CD8-positive, alpha-beta memory T cell (primary cell): ENCODE results near the gene SLC6A6. TPM values are rescaled to one million over a fixed set of nuclear protein-coding genes. Genes with fewer than 3 reads are reported as not detected.
A peak's percentile ranks its signal among the peaks of the same experiment; 100 is the strongest.

Experiments
- CTCF ChIA-PET: fragments of 350-600 bp; sonication (Branson Sonifier 250); formaldehyde crosslinking; loops from one replicate; lab custom pipeline; 2021; ENCODE audit warnings: antibody characterized with exemption; lab: Charles Lee
- POLR2A ChIA-PET: fragments of 350-600 bp; sonication (Branson Sonifier 250); formaldehyde crosslinking; loops from one replicate; lab custom pipeline; 2021; ENCODE audit warnings: antibody characterized with exemption; lab: Charles Lee
- DNase-seq, 5 donors: peaks; one replicate each; pipeline versions ENCODE4 v3.0.0 to v3.0.0-alpha.2; 2020 to 2022; ENCODE audit warnings: mixed read lengths in 1 of 5
- H3K27ac ChIP-seq: one replicate; pipeline ENCODE4 v1.7.0; 2013; ENCODE audit warnings: low read depth, mild to moderate bottlenecking, low read length, moderate library complexity
- H3K27me3 ChIP-seq: 2 replicates; pipeline ENCODE4 v1.7.0; 2013; ENCODE audit warnings: low read length, mild to moderate bottlenecking; ENCODE audit not compliant: insufficient read depth, poor library complexity, severe bottlenecking
- H3K36me3 ChIP-seq: 2 replicates; pipeline ENCODE4 v1.7.0; 2013; ENCODE audit warnings: mild to moderate bottlenecking, low read length, moderate library complexity; ENCODE audit not compliant: insufficient read depth
- H3K4me1 ChIP-seq: 2 replicates; pipeline ENCODE4 v1.7.0; 2013; ENCODE audit warnings: mild to moderate bottlenecking, low read length, moderate library complexity; ENCODE audit not compliant: insufficient read depth
- H3K4me3 ChIP-seq: 2 replicates; pipeline ENCODE4 v1.7.0; 2013; ENCODE audit warnings: mild to moderate bottlenecking, low read length
- H3K9me3 ChIP-seq: 2 replicates; pipeline ENCODE4 v1.7.0; 2013; ENCODE audit warnings: mild to moderate bottlenecking, low read length
- H3K27ac Mint-ChIP-seq, 8 donors: one replicate each; pipeline ENCODE4 v1.8.0; 2020 to 2021; ENCODE audit warnings: mixed read lengths in 8 of 8, mild to moderate bottlenecking in 6 of 8, inconsistent platforms in 3 of 8, moderate library complexity in 3 of 8
- H3K27me3 Mint-ChIP-seq, 2 donors: one replicate each; pipeline ENCODE4 v1.8.0; 2020 to 2021; ENCODE audit warnings: mixed read lengths in 2 of 2, mild to moderate bottlenecking in 1 of 2, moderate library complexity in 1 of 2
- H3K36me3 Mint-ChIP-seq, 3 donors: one replicate each; pipeline ENCODE4 v1.8.0; 2020 to 2021; ENCODE audit warnings: mixed read lengths in 3 of 3, inconsistent platforms in 1 of 3, mild to moderate bottlenecking in 1 of 3
- H3K4me1 Mint-ChIP-seq, 3 donors: one replicate each; pipeline ENCODE4 v1.8.0; 2020 to 2021; ENCODE audit warnings: mixed read lengths in 3 of 3, inconsistent platforms in 1 of 3, mild to moderate bottlenecking in 1 of 3
- H3K4me3 Mint-ChIP-seq, 7 donors: one replicate each; pipeline ENCODE4 v1.8.0; 2020 to 2021; ENCODE audit warnings: mixed read lengths in 7 of 7, mild to moderate bottlenecking in 6 of 7, moderate library complexity in 4 of 7, inconsistent platforms in 2 of 7
- H3K9me3 Mint-ChIP-seq, 5 donors: one replicate each; pipeline ENCODE4 v1.8.0; 2020 to 2022; ENCODE audit warnings: mixed read lengths in 5 of 5, mild to moderate bottlenecking in 3 of 5, moderate library complexity in 2 of 5, inconsistent platforms in 1 of 5
- polyA plus RNA-seq: library from polyadenylated mRNA; unstranded; fragments of 300-500 nt; fragmentation: Illumina TruSeq; gene quantifications from one replicate; pipeline ENCODE4 v1.2.3, GENCODE V29; 2021
- total RNA-seq, 2 experiments: library from RNA; stranded (reverse); gene quantifications; one replicate each; pipeline ENCODE4 v1.2.3, GENCODE V29; 2021

SLC6A6 gene
- total and polyA plus RNA-seq, 3 experiments from 2014 or later: 6.6 to 44.6 (median 44.5) TPM

DNA sequence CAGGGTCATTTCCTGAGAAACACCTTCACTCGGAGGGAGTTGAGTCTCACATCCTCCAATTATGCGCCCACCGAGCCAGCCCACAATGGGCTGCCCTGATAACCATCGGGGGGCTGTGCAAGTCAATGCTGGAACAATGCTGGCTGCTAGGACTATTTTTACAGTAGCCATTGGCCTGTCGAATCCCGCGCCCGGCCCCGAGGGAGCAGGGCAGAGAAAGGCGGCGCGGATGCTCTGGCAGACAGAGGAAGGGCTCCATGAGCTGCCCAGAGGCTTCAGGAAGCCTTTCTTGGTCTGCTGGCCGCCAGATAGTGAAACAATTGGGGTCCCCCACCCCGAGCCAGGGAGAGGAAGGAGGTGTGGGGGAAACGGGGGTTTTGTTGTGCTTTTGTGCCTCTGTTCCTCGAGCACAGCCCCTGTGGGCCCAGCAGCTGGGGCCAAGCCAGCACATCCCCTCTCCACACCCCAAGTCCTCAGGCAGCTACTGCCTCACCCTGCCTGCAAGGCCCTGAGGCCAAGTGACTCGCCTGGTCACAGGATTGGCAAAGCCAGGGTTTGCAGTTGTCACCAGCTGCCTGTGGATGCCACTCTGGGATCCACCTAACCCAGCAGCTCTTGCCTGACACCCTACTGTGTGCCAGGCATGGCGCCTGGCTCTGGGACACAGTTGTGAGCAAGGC, 39.0 kb downstream of the SLC6A6 start:
- Mint-ChIP-seq H3K9me3 (no peaks in the 10 kb centered on the region), H3K4me1 (peaks cover 23 to 48% (median 28%) of the 10 kb centered on the region in 3 donors), H3K27ac (no peak overlapping the region), H3K36me3 (peaks cover 0 to 29% (median 11%) of the 10 kb centered on the region in 3 donors), H3K27me3 (no peaks in the 10 kb centered on the region), H3K4me3 (no peak overlapping the region)
- Histone ChIP-seq H3K27me3 (no peaks in the 10 kb centered on the region), H3K4me3 (no peak overlapping the region), H3K36me3 (peaks cover 10% of the 10 kb centered on the region), H3K9me3 (no peaks in the 10 kb centered on the region), H3K4me1 (peaks cover 12% of the 10 kb centered on the region), H3K27ac (no peak overlapping the region)
- POLR2A ChIA-PET: interaction anchor here (0.8 kb wide), 1 partner anchor 39 kb away, joined by 3 read pairs; the partner anchor contains the start of gene SLC6A6
- CTCF ChIA-PET: interaction anchor here (1.2 kb wide), 1 partner anchor 238 kb away, joined by 3 read pairs; no protein-coding TSS in a partner anchor
- no peak for DNase-seq

- H3K4me1 Mint-ChIP-seq: peaks cover 20 to 43% (median 24%) of the 10 kb centered on the region in 3 donors
- peaks cover 16% of the 10 kb centered on the region for H3K36me3 ChIP-seq
- no peak overlapping the region for H3K4me3 ChIP-seq
- ChIA-PET CTCF (interaction anchor here (1.2 kb wide), 1 partner anchor 238 kb away, joined by 3 read pairs; no protein-coding TSS in a partner anchor), POLR2A (interaction anchor here (0.8 to 1.1 kb wide), 2 partner anchors 21 to 39 kb away, joined by 3 read pairs; partner anchors contain the start of gene SLC6A6)
- H3K4me1 ChIP-seq: peaks cover 8% of the 10 kb centered on the region
- no peak for DNase-seq
- H3K27me3 ChIP-seq: no peaks in the 10 kb centered on the region
- no peak overlapping the region for H3K4me3 Mint-ChIP-seq
- H3K27ac Mint-ChIP-seq: peak overlapping the region in 1 of 8 donors; percentile 36
- H3K9me3 Mint-ChIP-seq: no peaks in the 10 kb centered on the region
- H3K27ac ChIP-seq: no peak overlapping the region
- no peaks in the 10 kb centered on the region for H3K9me3 ChIP-seq
- H3K27me3 Mint-ChIP-seq: no peaks in the 10 kb centered on the region
- H3K36me3 Mint-ChIP-seq: peaks cover 3 to 33% (median 13%) of the 10 kb centered on the region in 3 donors
These were observed 39.5 kb downstream of the SLC6A6 start for GRCh38 chr3:14441920-14442300.

GRCh38 chr3:14444380-14444779, 42.0 kb downstream of the SLC6A6 start:
- Histone ChIP-seq H3K27me3 (no peaks in the 10 kb centered on the region), H3K4me1 (peaks cover 6% of the 10 kb centered on the region), H3K27ac (no peak overlapping the region), H3K36me3 (peaks cover 33% of the 10 kb centered on the region), H3K9me3 (no peaks in the 10 kb centered on the region), H3K4me3 (no peak overlapping the region)
- DNase-seq: no peak
- H3K36me3 Mint-ChIP-seq: peaks cover 17 to 58% (median 23%) of the 10 kb centered on the region in 3 donors
- H3K4me3 Mint-ChIP-seq: no peak overlapping the region
- CTCF ChIA-PET: no interaction called here
- POLR2A ChIA-PET: no interaction called here
- no peaks in the 10 kb centered on the region for H3K27me3 Mint-ChIP-seq
- H3K4me1 Mint-ChIP-seq: peaks cover 12 to 27% (median 23%) of the 10 kb centered on the region in 3 donors
- peak overlapping the region in 6 of 8 donors; percentile 9 to 85 (median 42) for H3K27ac Mint-ChIP-seq
- no peaks in the 10 kb centered on the region for H3K9me3 Mint-ChIP-seq

- Mint-ChIP-seq H3K9me3 (no peaks in the 10 kb centered on the region), H3K36me3 (peaks cover 17 to 66% (median 24%) of the 10 kb centered on the region in 3 donors), H3K4me3 (no peak overlapping the region), H3K27ac (peak overlapping the region in 2 of 8 donors; percentile 36 to 76), H3K27me3 (no peaks in the 10 kb centered on the region), H3K4me1 (peaks cover 2 to 14% (median 12%) of the 10 kb centered on the region in 3 donors)
- Histone ChIP-seq H3K4me1 (peaks cover 6% of the 10 kb centered on the region), H3K27ac (no peak overlapping the region), H3K36me3 (peaks cover 40% of the 10 kb centered on the region), H3K4me3 (no peak overlapping the region), H3K9me3 (no peaks in the 10 kb centered on the region), H3K27me3 (no peaks in the 10 kb centered on the region)
- no peak for DNase-seq
- POLR2A ChIA-PET: interaction anchor here (0.6 kb wide), 1 partner anchor 21 kb away, joined by 6 read pairs; no protein-coding TSS in a partner anchor
- CTCF ChIA-PET: interaction anchor here (0.6 kb wide), 1 partner anchor 20 kb away, joined by 4 read pairs; no protein-coding TSS in a partner anchor
These were observed 43.4 kb downstream of the SLC6A6 start for GRCh38 chr3:14445773-14446172.

- Histone ChIP-seq H3K4me3 (no peak overlapping the region), H3K36me3 (peaks cover 46% of the 10 kb centered on the region), H3K4me1 (peaks cover 2% of the 10 kb centered on the region), H3K27me3 (no peaks in the 10 kb centered on the region), H3K9me3 (no peaks in the 10 kb centered on the region), H3K27ac (no peak overlapping the region)
- Mint-ChIP-seq H3K27ac (peak overlapping the region in 1 of 8 donors; percentile 1), H3K9me3 (no peaks in the 10 kb centered on the region), H3K27me3 (no peaks in the 10 kb centered on the region), H3K4me3 (no peak overlapping the region), H3K4me1 (peaks cover 1 to 6% (median 4%) of the 10 kb centered on the region in 3 donors), H3K36me3 (peaks cover 17 to 79% (median 28%) of the 10 kb centered on the region in 3 donors)
- no peak for DNase-seq
- ChIA-PET POLR2A (no interaction called here), CTCF (no interaction called here)
These were observed 44.7 kb downstream of the SLC6A6 start for GRCh38 chr3:14446988-14447570.

GRCh38 chr3:14448063-14448462, 45.7 kb downstream of the SLC6A6 start:
- H3K4me1 Mint-ChIP-seq: peaks cover 0 to 6% (median 1%) of the 10 kb centered on the region in 3 donors
- no peaks in the 10 kb centered on the region for H3K9me3 ChIP-seq
- POLR2A ChIA-PET: no interaction called here
- peaks cover 17 to 89% (median 28%) of the 10 kb centered on the region in 3 donors for H3K36me3 Mint-ChIP-seq
- H3K36me3 ChIP-seq: peaks cover 46% of the 10 kb centered on the region
- H3K4me1 ChIP-seq: no peaks in the 10 kb centered on the region
- H3K4me3 Mint-ChIP-seq: peak overlapping the region in 1 of 7 donors; percentile 51
- no peaks in the 10 kb centered on the region for H3K27me3 Mint-ChIP-seq
- H3K27ac ChIP-seq: no peak overlapping the region
- H3K27ac Mint-ChIP-seq: no peak overlapping the region
- H3K9me3 Mint-ChIP-seq: no peaks in the 10 kb centered on the region
- no peak for DNase-seq
- H3K4me3 ChIP-seq: no peak overlapping the region
- no peaks in the 10 kb centered on the region for H3K27me3 ChIP-seq
- CTCF ChIA-PET: no interaction called here

DNA sequence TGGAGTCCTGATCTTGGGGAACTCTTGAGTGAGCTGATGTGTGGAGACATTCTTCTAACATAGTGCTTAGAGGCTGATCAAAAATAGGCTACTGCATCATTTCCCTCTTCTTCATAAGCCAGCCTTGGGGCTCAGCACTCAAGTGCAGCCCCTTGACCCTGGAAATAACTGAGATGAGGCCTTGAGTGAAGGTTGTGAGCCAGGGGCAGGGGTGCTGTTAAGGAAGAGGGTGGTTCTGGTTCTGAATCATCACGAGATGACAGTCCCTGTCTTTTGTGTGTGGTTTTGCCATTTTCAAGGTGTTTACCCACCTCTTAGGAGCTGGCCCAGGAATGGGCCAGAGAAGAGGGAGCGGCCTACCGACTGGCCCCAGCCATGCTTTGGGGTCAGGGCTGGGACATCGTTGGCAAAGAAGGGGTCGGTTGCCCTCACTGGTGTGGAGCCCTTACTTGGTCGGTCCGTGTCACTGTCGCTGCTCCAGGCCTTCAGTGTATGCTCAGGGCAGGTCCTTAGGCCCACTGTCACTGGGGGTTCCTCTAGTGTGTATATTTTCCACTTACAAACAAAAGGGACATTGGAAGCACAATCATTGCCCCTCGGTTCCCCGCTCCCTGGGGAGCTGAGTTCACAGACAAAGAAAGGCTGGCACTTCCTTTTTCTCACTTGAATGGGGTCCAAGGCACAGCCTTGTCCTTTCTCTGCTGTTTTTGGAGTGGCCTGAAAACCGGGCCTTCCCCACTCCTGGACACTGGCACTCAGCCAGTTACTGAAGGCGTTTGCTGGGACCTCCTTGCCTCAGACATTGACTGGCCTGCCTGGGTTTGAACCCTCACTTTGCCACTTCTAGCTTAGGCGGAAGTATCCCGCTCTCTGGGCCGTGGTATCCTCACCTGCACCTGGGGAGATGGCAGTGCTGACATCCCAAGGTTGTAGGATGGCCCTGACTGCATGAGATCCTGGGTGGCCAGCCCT, 46.6 kb downstream of the SLC6A6 start:
- Histone ChIP-seq H3K27me3 (no peaks in the 10 kb centered on the region), H3K4me3 (no peak overlapping the region), H3K27ac (no peak overlapping the region), H3K4me1 (no peaks in the 10 kb centered on the region), H3K9me3 (no peaks in the 10 kb centered on the region), H3K36me3 (peaks cover 46% of the 10 kb centered on the region)
- Mint-ChIP-seq H3K4me1 (peaks cover 0 to 5% (median 1%) of the 10 kb centered on the region in 3 donors), H3K36me3 (peaks cover 17 to 92% (median 27%) of the 10 kb centered on the region in 3 donors), H3K27ac (peak overlapping the region in 4 of 8 donors; percentile 30 to 84 (median 54)), H3K4me3 (no peak overlapping the region), H3K27me3 (no peaks in the 10 kb centered on the region), H3K9me3 (no peaks in the 10 kb centered on the region)
- ChIA-PET CTCF (interaction anchor here (2.3 kb wide), 1 partner anchor 19 kb away, joined by 8 read pairs; no protein-coding TSS in a partner anchor), POLR2A (no interaction called here)
- DNase-seq: no peak
